Upper lobe of right lung (tissue), 1 donor: Measurements from ENCODE around the gene SMAD9. TPM values are rescaled to one million over a fixed set of nuclear protein-coding genes. Genes with fewer than 3 reads are reported as not detected.
A peak's percentile ranks its signal among the peaks of the same experiment; 100 is the strongest.

Source experiments
- ATAC-seq: fragments of 200-7000 bp; cut with Tn5 transposase; one replicate; pipeline ENCODE4 v1.9.1; 2020; ENCODE audit warnings: mild to moderate bottlenecking, moderate library complexity
- DNase-seq: peaks from one replicate; pipeline ENCODE4 v3.0.0-alpha.2; 2020
- H3K27ac ChIP-seq: fragments of 200-600 bp; one replicate; pipeline ENCODE4 v1.8.0; 2022
- H3K27me3 ChIP-seq: fragments of 200-600 bp; one replicate; pipeline ENCODE4 v1.8.0; 2022; ENCODE audit warnings: mild to moderate bottlenecking
- H3K36me3 ChIP-seq: fragments of 200-600 bp; one replicate; pipeline ENCODE4 v1.8.0; 2022
- H3K4me1 ChIP-seq: fragments of 200-600 bp; one replicate; pipeline ENCODE4 v1.8.0; 2022
- H3K4me3 ChIP-seq: fragments of 200-600 bp; one replicate; pipeline ENCODE4 v1.8.0; 2022; ENCODE audit warnings: mild to moderate bottlenecking
- H3K9me3 ChIP-seq: fragments of 200-600 bp; one replicate; pipeline ENCODE4 v1.8.0; 2022
- intact Hi-C: fragments of 100-400 bp; cut with DNase I; formaldehyde crosslinking; loops from one replicate; pipeline ENCODE4 v1.11.0; 2022
- total RNA-seq: library from RNA; stranded (reverse); fragmentation: NEBNext Ultra II Directional; extraction: Animal tissue kit (Norgen Biotek cat#: 25700); gene quantifications from one replicate; pipeline ENCODE4 v1.2.1, GENCODE V29; 2021
- TF ChIP-seq, protein P1 (sequence below): fragments of 200-600 bp; IDR thresholded peaks from one replicate; pipeline ENCODE4 v1.8.0; 2022; ENCODE audit warnings: antibody characterized with exemption
- donor health status: DM: no; HTN: yes; CAD: no; lungs with severe emphysema.

SMAD9 gene
- total RNA-seq, 1 donor from 2014 or later, result 21.5 TPM

DNA sequence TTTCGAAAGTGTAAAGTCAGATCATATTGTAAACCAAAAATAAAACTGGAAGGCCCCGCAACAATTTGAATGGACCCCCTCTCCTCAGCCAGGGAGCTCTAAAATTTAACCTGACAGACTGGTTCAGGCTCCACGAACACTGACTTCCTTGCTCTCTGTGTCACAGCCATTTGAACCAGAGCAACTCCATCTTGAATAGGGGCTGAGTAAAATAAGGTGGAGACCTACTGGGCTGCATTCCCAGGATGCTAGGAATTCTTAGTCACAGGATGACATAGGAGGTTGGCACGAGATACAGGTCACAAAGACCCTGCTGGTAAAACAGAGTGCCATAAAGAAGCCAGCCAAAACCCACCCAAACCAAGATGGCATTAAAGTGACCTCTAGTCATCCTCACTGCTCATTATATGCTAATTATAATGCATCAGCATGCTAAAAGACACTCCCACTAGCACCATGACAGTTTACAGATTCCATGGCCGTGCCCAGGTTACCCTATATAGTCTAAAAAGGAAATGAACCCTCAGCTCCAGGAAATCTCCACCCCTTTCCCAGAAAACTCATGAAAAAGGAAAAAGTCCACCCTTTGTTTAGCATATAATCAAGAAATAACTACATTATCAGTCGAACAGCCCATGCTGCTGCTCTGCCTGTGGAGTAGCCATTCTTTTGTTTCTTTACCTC, 57.9 kb downstream of the SMAD9 start:
- H3K27me3 ChIP-seq, result no peaks in the 10 kb centered on the region
- intact Hi-C loops, result no loop called here
- no peaks in the 10 kb centered on the region for H3K9me3 ChIP-seq
- no peaks in the 10 kb centered on the region for H3K4me1 ChIP-seq
- H3K36me3 ChIP-seq, result no peaks in the 10 kb centered on the region
- H3K27ac ChIP-seq, result peak overlapping the region; percentile 42
- no peak overlapping the region for H3K4me3 ChIP-seq
- ATAC-seq (no peak), DNase-seq (no peak)
- TF ChIP-seq, protein P1, sequence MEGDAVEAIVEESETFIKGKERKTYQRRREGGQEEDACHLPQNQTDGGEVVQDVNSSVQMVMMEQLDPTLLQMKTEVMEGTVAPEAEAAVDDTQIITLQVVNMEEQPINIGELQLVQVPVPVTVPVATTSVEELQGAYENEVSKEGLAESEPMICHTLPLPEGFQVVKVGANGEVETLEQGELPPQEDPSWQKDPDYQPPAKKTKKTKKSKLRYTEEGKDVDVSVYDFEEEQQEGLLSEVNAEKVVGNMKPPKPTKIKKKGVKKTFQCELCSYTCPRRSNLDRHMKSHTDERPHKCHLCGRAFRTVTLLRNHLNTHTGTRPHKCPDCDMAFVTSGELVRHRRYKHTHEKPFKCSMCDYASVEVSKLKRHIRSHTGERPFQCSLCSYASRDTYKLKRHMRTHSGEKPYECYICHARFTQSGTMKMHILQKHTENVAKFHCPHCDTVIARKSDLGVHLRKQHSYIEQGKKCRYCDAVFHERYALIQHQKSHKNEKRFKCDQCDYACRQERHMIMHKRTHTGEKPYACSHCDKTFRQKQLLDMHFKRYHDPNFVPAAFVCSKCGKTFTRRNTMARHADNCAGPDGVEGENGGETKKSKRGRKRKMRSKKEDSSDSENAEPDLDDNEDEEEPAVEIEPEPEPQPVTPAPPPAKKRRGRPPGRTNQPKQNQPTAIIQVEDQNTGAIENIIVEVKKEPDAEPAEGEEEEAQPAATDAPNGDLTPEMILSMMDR, result no peak

DNA sequence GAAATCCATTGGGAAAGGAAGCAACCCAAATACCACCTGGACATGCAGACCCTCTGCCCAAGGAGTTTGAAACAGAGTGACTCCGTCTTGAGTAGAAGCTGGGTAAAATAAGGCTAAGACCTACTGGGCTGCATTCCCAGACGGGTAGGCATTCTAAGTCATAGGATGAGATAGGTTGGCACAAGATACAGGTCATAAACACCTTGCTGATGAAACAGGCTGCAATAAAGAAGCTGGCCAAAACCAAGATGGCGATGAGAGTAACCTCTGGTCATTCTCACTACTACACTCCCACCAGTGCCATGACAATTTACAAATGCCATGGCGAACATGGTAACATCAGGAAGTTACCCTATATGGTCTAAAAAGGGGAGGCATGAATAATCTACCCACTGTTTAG, 60.8 kb downstream of the SMAD9 start:
- no peaks in the 10 kb centered on the region for H3K9me3 ChIP-seq
- no peaks in the 10 kb centered on the region for H3K27me3 ChIP-seq
- H3K36me3 ChIP-seq, result no peaks in the 10 kb centered on the region
- no peak overlapping the region for H3K27ac ChIP-seq
- no peak for ATAC-seq
- DNase-seq, result no peak
- TF ChIP-seq, protein P1, result no peak
- intact Hi-C loops, result loop anchor here (10.0 kb wide), 1 partner anchor 136 kb away; the partner anchor contains the start of gene ALG5
- no peak overlapping the region for H3K4me3 ChIP-seq
- no peaks in the 10 kb centered on the region for H3K4me1 ChIP-seq

DNA sequence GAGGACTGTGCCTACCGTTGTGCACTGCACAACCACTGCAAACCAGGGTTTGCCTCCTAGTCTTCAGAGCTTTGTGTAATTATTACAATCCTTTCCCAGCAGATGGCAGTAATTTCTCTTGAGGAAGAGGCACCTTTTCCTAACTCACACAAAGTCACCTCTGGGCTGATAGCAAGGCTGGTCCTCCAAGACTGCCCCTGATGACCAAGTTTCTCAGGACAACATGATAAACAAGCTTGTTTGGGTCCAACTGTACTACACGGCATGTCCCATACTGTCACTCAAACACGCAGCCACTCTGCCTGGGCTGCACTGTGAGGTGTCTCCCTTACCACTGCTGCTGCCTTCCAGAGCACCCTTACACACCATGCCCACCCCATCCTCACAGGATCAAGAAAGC, 61.7 kb downstream of the SMAD9 start:
- Histone ChIP-seq H3K4me3 (no peak overlapping the region), H3K4me1 (no peaks in the 10 kb centered on the region), H3K27me3 (no peaks in the 10 kb centered on the region), H3K9me3 (no peaks in the 10 kb centered on the region), H3K36me3 (no peaks in the 10 kb centered on the region), H3K27ac (no peak overlapping the region)
- TF ChIP-seq, protein P1, result peak; percentile 52
- ATAC-seq (peak; percentile 81), DNase-seq (no peak)
- intact Hi-C loops, result loop anchor here (10.0 kb wide), 1 partner anchor 137 kb away; the partner anchor contains the start of gene ALG5

DNA sequence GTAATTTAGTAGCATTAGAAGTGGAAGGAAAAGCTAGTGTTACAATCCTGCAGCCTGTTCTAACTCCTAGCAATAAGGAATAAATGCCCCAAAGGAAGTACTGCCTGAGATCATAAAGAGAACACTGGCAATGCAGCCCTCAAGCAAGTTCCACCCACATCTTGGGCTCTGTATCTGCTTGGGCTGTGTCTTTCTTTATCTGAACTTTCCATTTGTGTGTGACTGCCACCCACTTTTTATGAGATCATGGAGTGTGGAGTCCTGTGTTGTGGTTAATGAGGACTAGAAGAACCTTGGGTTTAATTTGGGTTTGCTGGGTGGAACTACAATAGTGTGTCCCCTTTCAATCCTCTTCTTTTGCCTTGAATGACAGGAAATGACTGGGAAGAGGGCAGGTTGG, 62.8 kb downstream of the SMAD9 start:
- DNase-seq (no peak), ATAC-seq (no peak)
- Histone ChIP-seq H3K4me1 (no peaks in the 10 kb centered on the region), H3K27me3 (no peaks in the 10 kb centered on the region), H3K27ac (no peak overlapping the region), H3K9me3 (no peaks in the 10 kb centered on the region), H3K4me3 (no peak overlapping the region), H3K36me3 (no peaks in the 10 kb centered on the region)
- TF ChIP-seq, protein P1, result no peak
- intact Hi-C loops, result loop anchor here (10.0 kb wide), 1 partner anchor 138 kb away; the partner anchor contains the start of gene ALG5

DNA sequence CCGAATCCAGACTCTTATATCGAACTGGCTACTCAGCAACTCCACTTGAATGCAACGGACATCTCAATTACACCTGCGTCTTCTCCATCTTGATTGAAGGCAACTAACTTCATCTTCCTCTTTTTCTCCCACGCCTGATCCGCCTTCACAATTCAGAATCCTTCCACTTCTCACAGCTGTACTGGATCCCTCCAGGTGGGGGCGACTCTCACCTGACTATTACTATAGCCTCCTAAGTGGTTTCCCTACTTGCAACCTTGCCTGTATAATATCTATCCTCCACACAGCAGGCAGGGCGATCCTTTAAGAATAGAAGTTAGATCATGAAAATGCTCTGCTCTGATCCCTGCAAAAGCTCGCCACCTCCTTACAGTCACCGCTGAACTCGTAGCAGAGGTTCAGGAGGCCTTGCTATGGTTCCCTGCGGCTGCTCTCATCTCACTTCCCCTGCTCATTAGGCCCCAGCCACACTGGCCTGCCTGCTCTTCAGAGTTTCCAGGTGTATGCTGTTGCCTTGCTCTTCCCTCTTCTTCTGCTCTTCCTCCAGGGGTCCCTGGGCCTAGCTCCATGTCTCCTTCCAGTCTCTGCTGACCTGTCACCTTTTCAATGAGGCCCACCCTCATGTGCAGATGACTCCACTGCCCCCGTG, 69.1 kb downstream of the SMAD9 start:
- TF ChIP-seq, protein P1, result peak; percentile 18
- Histone ChIP-seq H3K4me3 (no peak overlapping the region), H3K27me3 (no peaks in the 10 kb centered on the region), H3K4me1 (no peaks in the 10 kb centered on the region), H3K36me3 (no peaks in the 10 kb centered on the region), H3K9me3 (no peaks in the 10 kb centered on the region), H3K27ac (no peak overlapping the region)
- DNase-seq (no peak), ATAC-seq (peak; percentile 53)
- intact Hi-C loops, result loop anchor here (10.0 kb wide), 1 partner anchor 144 kb away; the partner anchor contains the start of gene ALG5
